CD4-positive, alpha-beta T cell treated with Interleukin-17A for 1 hour (primary cell): ENCODE results near the gene CDK5RAP2.
"Not testable (repeated sequence)": the region's sequence is repeated elsewhere in the genome, so short reads cannot be mapped to it uniquely, and the experiment has no call there.

ENCODE experiments used
- DNase-seq: peaks from one replicate; pipeline ENCODE4 v3.0.0-alpha.2; 2020

The CDK5RAP2 gene

DNA sequence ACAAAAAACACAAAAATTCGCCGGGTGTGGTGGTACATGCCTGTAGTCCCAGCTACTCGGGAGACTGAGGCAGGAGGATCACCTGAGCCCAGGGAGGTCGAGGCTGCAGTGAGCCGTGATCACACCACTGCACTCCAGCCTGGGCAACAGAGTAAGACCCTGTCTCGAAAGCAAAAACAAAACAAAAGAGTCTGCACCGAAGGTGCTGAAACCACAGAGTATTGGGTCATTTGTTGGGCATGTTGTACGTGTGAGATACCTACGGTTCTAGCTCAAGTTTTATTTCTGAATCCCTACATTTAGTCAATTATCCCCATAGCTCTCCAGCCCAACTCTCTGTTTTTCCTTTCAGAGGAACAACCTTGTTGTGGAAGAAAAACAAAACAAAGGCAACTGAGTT is 118.3 kb downstream of the CDK5RAP2 start:
- DNase-seq, result not testable (repeated sequence)

DNA sequence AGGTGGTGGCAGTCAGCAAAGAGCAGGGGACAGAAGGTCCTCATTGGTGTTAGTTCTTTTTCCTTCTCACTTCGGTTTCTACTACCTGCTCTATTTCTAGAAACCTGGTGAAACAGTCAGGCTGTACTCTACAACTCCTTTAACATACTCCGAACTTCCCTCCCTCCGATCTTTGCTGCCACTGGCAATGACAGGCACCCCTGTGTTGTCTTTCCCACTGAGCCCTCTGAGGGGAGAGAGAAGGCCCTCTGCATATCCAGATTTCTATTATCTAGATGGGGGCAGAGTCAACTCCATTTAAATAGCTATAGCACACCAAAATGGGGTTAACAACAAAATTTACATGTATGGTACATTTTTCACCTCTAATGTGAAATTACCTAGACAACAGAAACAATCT is 123.7 kb downstream of the CDK5RAP2 start:
- DNase-seq, result no peak

DNA sequence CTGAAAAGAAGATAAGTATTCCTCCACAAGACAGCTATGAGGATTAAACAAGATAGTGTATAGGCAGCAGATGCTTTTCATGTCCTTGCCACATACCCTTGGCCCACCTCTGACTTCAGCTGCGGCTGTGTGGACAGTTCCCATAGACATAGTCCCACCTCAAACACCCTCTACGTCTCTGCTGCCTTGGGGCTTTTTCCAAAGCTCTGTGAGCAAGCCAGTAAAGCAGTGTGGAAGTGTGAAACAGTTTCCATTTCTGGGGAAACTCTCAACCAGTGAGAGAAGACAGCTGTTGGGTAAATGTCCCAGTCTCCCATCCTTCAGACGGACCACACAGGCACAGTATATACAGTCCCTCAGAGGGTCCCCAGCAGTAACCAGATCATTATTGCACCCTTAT is 125.5 kb downstream of the CDK5RAP2 start:
- DNase-seq, result no peak

GRCh38 chr9:120453792-120454191 is 126.2 kb downstream of the CDK5RAP2 start:
- DNase-seq, result no peak

DNA sequence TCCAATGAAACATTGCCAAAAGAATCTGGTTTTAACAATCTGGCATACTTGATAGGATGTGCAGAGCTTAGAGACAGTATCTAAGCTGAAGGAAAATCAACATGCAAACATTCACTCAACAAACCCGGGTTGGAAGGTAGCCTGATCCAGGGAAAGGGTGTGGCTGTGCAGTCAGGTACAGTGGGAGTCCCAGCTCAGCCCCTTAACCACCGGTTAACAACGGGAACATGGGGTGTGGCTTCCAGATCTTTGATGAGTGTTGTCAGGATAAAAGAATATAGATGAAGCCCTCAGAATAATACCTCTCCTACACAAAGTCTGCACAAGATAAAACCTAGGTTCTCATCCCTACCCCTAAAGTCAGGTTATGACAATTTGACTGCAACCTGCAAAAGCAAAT is 127.3 kb downstream of the CDK5RAP2 start:
- DNase-seq, result no peak

GRCh38 chr9:120450916-120451315 is 129.1 kb downstream of the CDK5RAP2 start:
- no peak for DNase-seq

- DNase-seq, result no peak
Measured at GRCh38 chr9:120449566-120449965, 130.4 kb downstream of the CDK5RAP2 start.

DNA sequence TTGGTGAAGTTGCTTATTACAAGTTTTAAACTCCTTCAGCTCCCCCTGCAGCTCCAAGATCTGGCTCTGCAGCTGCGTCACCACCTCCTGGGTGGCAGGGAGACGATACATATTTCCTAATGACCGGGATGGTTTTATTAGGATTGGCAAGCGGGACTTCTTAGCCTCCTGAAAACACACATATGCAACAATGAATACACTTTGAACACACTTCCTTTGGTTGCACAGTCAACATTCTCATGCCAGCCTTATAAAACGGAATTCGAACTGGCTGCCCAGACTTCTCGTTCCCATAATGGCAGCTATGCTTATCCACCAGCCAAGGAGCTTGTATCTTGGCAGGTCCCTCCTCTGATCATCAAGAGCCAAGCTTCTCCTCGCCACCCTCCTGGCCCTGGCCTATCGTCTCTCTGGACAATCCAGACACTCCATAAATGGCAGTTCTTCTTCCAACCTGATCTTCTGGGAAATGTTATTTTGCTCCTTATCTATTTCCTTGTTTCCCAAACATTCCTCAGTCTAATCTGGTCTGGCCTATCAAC is 131.9 kb downstream of the CDK5RAP2 start:
- DNase-seq, result no peak

DNA sequence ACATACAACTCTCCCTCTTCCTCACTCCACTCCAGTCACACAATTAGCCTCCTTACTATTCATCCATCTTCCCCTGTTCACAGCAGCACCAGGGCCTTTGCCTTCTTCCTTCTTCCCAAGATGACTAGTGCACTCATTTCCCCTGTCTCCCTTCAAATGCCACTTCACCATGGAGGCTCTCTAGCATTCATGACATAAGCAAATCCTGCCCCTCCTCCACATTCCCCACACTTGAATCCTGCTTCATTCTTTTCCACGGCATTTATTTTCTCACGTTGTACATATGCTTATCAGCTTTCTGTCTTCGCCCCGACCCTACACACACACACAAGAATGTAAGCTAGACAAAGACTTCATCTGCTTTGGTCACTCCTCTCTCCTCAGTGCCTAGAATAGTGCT is 133.3 kb downstream of the CDK5RAP2 start:
- DNase-seq, result no peak

GRCh38 chr9:120443976-120444375 is 136.0 kb downstream of the CDK5RAP2 start:
- no peak for DNase-seq

DNA sequence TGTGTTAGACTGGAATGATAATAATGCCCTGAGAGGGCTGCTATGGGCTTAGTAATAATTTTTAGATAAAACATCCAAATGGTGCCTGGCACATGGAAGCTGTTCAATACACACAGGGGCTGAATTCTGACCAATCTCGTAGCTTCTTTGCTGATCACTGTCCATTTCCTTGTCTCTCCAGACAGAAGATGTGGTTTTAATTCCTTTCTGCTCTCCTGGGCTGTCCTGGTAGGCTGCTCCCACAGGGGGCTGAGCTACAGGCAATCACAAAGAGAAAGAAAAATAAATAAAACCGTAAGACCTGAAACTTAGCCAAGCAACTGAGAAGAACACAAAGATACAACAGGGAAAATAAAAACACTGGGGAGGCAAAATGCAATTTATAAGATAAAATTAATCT is 136.5 kb downstream of the CDK5RAP2 start:
- DNase-seq, result no peak

GRCh38 chr9:120442308-120442995 is 137.5 kb downstream of the CDK5RAP2 start:
- no peak for DNase-seq

GRCh38 chr9:120441426-120442307 is 138.3 kb downstream of the CDK5RAP2 start:
- no peak for DNase-seq

DNA sequence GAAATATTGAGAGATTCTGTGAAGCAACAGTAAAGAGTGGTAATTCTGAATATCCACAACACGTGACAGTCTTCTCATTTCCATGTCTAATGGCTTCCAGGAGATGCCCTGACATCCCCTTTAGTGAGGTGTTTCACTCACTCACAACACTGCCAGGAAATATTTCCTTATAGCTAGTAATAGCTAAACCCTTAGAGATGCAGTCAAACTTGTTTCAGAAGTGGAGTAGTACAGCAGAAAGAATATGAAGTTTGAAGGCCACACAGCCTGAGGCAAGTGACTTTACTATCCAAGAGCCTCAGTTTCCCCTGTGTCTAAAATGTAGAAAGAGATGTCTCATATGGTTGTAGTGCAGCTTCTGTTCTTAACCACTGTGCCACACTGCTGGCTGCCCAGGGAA is 139.2 kb downstream of the CDK5RAP2 start:
- no peak for DNase-seq

DNA sequence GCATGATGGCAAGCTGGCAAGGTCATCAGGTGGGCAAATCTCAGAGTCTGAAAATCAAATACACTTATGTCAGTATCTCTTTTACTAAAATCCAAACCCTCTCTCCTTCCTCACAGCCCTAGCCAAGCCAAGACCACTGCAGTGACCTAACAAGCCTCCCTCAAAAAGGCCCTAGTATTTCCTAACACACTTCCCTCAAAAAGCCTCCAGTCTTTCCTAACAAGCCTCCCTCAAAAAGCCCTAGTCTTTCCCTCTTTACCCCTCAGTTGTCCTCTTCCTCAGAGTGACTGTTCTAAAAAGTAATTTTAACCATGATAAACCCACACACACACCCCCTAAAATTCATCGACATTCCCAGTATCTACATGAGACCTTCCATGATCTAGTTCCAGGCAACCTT is 140.0 kb downstream of the CDK5RAP2 start:
- no peak for DNase-seq

DNA sequence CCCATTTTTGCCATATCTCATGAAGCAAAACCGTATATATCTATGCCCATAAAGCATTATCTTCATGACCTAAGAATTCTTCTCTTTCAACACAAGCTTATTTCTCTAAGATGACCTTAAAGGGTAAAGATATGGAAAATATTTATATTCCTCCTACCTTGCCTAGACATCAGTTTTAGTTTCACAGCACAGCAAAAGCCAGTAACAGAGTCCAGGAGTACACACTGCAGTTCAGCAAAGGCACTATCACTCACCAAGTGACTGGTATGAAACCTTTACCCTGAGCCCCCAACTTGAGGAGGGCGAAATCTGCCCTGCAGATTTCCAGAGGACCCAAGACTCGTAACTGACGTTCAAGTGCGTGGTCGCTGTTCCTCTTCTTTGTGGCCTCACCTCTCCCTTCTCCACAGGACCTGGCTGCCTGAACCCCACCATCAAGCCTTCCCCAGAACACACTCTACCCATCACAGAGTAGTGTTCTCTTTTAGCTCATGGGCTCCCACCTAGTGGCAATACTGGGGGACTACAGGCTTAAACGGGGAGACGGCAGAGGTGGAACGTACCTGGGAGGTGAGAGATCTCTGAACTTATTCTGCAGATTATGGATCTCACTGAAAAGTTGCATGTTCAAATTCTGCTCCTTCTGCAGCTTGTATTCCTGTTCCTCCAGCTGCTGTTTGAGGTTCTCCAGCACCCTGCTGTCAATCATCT is 141.0 kb downstream of the CDK5RAP2 start:
- peak; percentile 5 for DNase-seq

GRCh38 chr9:120438111-120438510 is 141.9 kb downstream of the CDK5RAP2 start:
- DNase-seq, result no peak

DNA sequence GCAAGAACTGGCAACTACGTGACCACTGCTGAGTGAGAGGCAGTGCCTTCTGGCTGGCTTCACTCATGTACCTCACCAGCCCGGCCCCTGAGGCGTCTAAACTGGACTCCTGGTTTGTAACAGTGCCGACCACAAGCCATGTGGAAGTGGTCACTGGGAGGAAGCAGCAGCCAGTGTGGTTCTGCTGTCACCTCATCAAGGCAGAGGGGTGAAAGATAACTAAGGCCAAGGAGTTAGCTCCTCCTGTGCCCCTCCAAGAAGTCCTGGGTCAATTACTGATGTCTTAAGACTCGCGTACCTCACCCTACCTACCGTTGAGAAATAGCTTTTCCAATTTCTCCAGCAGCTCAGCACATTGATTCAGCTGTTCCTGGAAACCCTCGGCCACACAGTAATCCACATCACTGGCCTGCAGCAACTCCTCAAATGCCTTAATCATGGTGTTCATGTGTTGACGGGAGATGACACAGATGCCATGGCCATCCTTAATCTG is 142.9 kb downstream of the CDK5RAP2 start:
- DNase-seq, result no peak

DNA sequence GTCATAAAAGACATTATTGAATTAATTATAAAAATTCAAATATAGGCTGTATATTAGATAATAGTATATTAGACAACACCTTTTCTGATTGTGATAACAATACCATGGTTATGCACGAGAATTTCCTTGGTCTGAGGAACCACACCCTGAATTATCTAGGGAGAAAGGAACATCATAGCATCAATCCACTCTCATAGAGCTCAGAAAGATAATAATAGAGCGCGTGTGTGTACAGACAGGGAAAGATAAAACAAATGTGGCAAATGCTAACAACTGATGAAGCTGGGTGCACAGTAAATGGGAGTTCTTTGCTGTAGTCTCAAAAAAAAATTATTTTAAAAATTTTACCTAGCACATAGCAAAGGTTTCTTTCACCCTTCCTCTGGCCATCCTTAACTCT is 143.5 kb downstream of the CDK5RAP2 start:
- no peak for DNase-seq

DNA sequence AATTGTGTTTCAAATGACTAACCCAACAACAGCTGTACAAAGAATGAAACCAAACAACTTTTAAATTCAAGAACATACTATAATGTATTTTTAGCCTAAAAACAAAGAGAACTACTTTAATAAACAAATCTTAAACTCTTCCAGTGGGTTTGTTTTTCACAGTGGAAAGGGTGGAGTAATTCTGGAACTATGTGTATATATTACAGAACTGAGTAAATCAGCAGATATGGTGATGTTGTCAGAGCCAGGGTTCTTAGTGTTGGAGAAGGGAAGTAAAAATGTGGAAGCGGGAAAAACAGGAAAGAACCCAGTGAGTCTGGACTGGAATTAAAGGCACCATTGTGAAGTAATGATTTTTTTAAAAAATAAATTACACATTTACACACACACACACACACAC is 144.9 kb downstream of the CDK5RAP2 start:
- no peak for DNase-seq

DNA sequence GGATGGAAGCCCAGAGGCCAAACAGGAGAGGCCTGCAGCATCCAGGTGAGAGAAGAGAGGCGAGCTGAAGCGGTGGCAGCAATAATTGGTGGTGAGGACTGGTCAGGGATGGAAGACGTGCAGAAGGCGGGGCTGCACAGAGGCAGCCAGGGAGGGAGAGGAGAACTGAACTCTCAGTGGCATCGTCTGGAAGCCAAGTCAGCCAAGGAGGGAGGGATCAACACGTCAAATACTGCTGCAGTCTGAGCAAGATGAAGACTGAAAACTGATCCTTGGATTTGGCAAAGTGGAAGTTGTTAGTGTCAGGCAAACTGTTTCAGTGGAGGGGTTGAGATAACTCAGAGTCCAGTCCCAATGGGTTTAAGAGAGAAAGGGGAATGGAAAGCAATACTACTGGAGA is 145.4 kb downstream of the CDK5RAP2 start:
- DNase-seq, result no peak

DNA sequence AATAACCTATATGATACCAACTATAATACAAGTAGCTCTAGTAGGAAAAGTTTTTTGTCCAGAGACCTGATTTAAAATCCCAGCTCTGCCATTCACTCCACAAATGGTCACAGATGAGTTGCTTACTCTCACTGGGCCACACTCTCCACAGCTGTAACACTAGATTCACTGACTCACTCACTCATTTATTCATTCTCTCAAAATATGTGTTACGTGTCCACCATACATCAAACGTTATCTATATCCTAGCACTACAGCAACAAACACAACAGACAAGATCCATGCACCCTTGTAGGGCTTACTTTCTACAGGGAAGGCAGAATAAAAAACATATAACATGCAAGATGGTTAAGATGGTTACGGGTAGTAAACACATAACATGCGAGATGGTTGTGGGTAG is 146.3 kb downstream of the CDK5RAP2 start:
- DNase-seq, result no peak

DNA sequence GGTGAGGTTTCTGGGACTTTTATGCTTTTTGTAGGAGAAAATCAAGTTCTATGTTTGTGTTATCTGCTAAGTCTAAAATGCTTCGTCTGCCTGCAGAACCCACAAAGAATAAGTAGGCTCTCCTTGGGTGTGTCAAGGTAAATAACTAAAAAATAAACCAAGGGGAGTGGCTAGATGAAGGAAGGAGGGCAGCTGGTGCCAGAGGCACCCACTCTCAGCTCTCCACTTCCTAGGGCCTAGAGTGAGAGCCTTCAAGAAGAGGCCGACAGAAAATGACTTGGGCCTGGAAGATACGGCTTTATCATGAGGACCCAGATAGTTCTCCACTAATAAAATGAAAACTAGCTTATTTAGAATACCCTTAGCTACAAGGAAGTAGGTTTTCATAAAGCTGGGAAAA is 147.4 kb downstream of the CDK5RAP2 start:
- DNase-seq, result no peak
